Right lobe of liver (tissue), 6 donors: Measurements from ENCODE around the gene NKAIN4. TPM values are rescaled to one million over a fixed set of nuclear protein-coding genes. Genes with fewer than 3 reads are reported as not detected.

Source experiments
- ATAC-seq, 4 donors: fragments of 200-7000 bp; cut with Tn5 transposase; one replicate each; pipeline ENCODE4 v1.9.1; 2020; ENCODE audit warnings: mild to moderate bottlenecking in 4 of 4, moderate library complexity in 4 of 4
- DNase-seq, 3 donors: peaks; one replicate each; pipeline ENCODE4 v3.0.0-alpha.2; 2020
- H3K27ac ChIP-seq, 3 donors: fragments of 200-600 bp; one replicate each; pipeline ENCODE4 v1.8.0; 2022
- H3K27me3 ChIP-seq, 2 donors: fragments of 200-600 bp; one replicate each; pipeline ENCODE4 v1.8.0; 2022
- H3K36me3 ChIP-seq, 4 donors: fragments of 200-600 bp; sonication (generic) in 1 of 4; one replicate each; pipeline versions ENCODE4 v1.5.1 to v1.8.0; 2017 to 2022; ENCODE audit warnings: control low read depth in 1 of 4
- H3K4me1 ChIP-seq, 4 donors: fragments of 200-600 bp; sonication (generic) in 1 of 4; one replicate each; pipeline versions ENCODE4 v1.5.1 to v1.8.0; 2017 to 2022; ENCODE audit warnings: control low read depth in 1 of 4
- H3K4me3 ChIP-seq, 3 donors: fragments of 200-600 bp; one replicate each; pipeline ENCODE4 v1.8.0; 2022
- H3K9me3 ChIP-seq, 4 donors: fragments of 200-600 bp; sonication (generic) in 1 of 4; one replicate each; pipeline versions ENCODE4 v1.5.1 to v1.8.0; 2017 to 2022; ENCODE audit warnings: control low read depth in 1 of 4
- POLR2A ChIP-seq: fragments of 450-650 bp; IDR thresholded peaks from one replicate; pipeline ENCODE4 v1.6.1; 2017; ENCODE audit warnings: antibody characterized with exemption, mild to moderate bottlenecking
- WGBS: methylation state at CpG from one replicate; pipeline ENCODE4 v1.1.6; 2018; ENCODE audit warnings: low coverage, low lambda C conversion rate; ENCODE audit not compliant: insufficient coverage; ENCODE audit errors: missing lambda C conversion rate; 5-methylcytosine and 5-hydroxymethylcytosine counted together
- intact Hi-C, 2 donors: fragments of 100-400 bp; cut with DNase I; formaldehyde crosslinking; loops; one replicate each; pipeline versions ENCODE4 v1.11.2 to v1.14.1; 2022
- total RNA-seq, 6 experiments: library from RNA; depleted of rRNA in 2 of 6; stranded (reverse); fragments of >200 nt in 2 of 6; fragmentation: NEBNext Ultra II Directional in 3 of 6; extraction: Animal tissue kit (Norgen Biotek cat#: 25700) in 3 of 6; gene quantifications; one replicate each; pipeline versions ENCODE4 v1.1.0 to v1.2.4, GENCODE V29; 2016 to 2023
- TF ChIP-seq, protein P1 (sequence below), 4 donors: fragments of 200-600 bp in 3 of 4; fragments of 450-650 bp in 1 of 4; IDR thresholded peaks; one replicate each; pipeline versions ENCODE4 v1.5.1 to v1.8.0; 2016 to 2022; ENCODE audit warnings: antibody characterized with exemption in 4 of 4, mild to moderate bottlenecking in 2 of 4
- donor health status: DM: no; HTN: yes; CAD: no.
- donor health status: DM: no; HTN: no; CAD: no.
- donor health status: DM: no; HTN: no; CAD: no.
- donor health status: DM: no; HTN: yes; CAD: no.
- donor health status: DM: no; HTN: yes; CAD: no.

Gene NKAIN4
- total RNA-seq, 6 experiments from 2014 or later, result not detected

DNA sequence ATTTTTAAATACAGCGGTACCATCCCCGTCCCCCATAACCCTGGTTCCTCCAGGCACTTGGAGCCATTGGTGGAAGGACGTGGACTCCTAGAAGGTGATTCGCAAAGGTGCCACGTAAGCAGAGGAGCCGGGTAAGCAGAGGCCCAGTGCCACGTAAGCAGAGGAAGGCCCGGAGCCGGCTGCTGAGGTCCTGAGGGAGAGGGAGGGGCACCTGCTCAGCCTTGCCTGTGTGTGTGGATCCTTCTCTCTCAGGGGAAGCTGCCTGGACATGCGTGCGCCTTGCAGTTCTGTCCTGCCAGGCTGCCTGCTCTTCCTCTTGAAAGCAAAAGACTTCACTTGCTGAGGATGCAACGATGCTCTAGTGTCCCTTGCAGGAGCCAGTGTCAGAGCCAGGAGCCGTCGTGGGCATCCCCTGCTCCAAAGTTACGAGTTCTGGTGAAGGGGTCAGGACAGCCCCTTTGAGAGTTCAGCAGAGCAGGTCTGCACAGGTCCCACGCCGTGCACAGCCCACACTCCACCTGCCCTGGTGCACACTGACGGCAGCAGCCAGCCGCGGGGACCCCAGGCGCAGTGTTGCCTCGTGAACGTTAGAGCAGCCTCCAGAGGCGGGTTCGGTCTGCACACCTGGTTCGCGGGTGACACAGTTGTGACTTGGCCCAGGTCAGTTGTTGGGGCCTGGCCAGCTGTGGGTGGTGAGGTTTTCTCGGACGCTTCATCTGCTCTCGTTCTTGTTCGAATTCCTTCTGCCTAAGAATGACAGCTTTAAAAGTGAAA, 1.9 kb upstream of the NKAIN4 start:
- ATAC-seq, result no peak
- TF ChIP-seq, protein P1, sequence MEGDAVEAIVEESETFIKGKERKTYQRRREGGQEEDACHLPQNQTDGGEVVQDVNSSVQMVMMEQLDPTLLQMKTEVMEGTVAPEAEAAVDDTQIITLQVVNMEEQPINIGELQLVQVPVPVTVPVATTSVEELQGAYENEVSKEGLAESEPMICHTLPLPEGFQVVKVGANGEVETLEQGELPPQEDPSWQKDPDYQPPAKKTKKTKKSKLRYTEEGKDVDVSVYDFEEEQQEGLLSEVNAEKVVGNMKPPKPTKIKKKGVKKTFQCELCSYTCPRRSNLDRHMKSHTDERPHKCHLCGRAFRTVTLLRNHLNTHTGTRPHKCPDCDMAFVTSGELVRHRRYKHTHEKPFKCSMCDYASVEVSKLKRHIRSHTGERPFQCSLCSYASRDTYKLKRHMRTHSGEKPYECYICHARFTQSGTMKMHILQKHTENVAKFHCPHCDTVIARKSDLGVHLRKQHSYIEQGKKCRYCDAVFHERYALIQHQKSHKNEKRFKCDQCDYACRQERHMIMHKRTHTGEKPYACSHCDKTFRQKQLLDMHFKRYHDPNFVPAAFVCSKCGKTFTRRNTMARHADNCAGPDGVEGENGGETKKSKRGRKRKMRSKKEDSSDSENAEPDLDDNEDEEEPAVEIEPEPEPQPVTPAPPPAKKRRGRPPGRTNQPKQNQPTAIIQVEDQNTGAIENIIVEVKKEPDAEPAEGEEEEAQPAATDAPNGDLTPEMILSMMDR (IDR thresholded peaks at IDR 0.05), result no peak
- no peak for TF ChIP-seq POLR2A
- Histone ChIP-seq H3K9me3 (no peaks in the 10 kb centered on the region), H3K4me3 (no peak overlapping the region), H3K4me1 (no peaks in the 10 kb centered on the region), H3K36me3 (no peaks in the 10 kb centered on the region), H3K27ac (no peak overlapping the region), H3K27me3 (peaks cover 0 to 9% of the 10 kb centered on the region in 2 donors)
- DNase-seq, result no peak
- intact Hi-C loops, result no loop called here
- WGBS, result 44% methylated on average over 10 of the region's 31 CpGs

DNA sequence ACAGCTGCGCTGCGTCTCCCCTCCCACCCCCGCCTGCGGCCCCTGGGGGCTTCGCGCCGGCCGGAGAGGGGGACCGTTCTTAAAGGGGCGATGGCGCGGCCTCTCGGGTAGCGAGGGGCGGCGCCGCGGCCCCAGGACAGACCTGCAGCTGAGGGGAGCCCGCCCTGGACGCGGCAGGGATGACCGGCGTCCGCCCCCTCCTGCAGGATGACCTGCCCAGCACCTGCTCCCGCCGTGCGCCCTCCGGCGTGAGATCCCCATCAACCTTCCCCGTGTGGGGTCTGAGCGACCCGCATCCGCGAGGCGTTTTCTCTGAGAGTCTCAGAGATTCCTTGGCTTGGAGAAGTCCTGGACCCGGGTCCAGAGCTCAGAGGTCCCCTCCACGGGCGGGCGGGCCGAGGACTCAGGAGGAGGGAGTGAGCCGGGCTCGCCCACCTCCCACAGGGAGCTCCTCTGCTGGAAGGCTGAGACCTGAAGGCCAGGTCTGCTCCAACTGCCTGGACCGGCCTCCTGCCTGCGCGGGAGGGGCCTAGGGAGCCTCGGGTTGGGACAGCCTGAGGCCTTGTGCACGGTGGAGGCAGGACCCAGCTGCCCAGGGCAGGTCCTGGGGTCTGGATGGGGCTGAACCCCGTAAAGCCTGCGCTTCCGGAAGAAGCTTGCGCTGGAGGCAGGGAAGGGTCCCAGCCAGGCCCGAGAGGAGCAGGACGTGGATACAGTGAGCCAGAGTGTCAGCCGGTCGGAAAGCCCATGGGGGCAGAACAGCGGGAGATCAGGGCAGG, 532 bp upstream of the NKAIN4 start:
- H3K4me1 ChIP-seq, result no peaks in the 10 kb centered on the region
- H3K4me3 ChIP-seq, result no peak overlapping the region
- H3K36me3 ChIP-seq, result no peaks in the 10 kb centered on the region
- intact Hi-C loops, result no loop called here
- WGBS, result 0% methylated on average over 3 of the region's 56 CpGs
- ATAC-seq, result no peak
- DNase-seq, result no peak
- H3K27ac ChIP-seq, result no peak overlapping the region
- TF ChIP-seq, protein P1 (IDR thresholded peaks at IDR 0.05), result no peak
- TF ChIP-seq POLR2A, result no peak
- H3K27me3 ChIP-seq, result peaks cover 0 to 9% of the 10 kb centered on the region in 2 donors
- no peaks in the 10 kb centered on the region for H3K9me3 ChIP-seq

DNA sequence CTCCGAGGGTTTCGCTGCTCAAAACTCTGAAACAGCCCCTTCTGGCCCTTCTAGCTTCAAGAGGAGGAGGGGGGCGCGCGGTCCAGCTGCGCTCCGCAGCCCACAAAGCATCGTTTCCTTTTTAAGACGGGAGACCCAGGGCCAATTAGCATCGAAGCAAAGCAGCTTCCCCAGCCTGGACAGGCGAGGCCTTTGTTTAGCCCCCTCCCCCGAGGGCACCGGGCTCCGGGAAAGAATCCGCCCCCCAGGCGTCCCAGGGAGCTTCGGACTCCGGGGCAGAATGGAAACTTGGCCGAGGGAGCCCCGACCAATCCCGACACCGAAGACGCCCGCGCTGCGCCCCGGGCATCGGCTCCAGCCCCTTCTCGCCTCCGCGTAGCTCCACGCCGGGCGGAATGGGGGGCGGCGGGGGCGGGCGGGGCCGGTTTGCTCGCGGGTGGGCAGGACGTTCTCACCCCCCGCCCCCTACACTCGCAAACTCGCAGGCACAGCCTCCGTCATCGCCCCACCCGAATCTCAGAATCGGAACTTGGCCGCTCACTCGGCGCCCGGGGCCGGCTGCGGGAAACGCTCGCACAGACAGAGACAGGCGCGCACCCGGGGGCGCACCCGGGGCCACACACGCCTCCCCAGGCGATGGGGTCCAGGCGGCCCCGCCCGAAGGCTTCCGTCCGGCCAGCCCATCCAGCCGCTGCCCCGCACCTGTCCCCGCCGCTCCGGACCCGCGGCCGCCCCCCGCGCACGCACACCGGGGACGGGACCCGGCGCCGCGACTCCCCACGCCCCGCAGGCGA, 628 bp downstream of the NKAIN4 start:
- 0% methylated on average over 15 of the region's 89 CpGs for WGBS
- Histone ChIP-seq H3K4me1 (no peaks in the 10 kb centered on the region), H3K4me3 (no peak overlapping the region), H3K27me3 (peaks cover 0 to 9% of the 10 kb centered on the region in 2 donors), H3K9me3 (no peaks in the 10 kb centered on the region), H3K36me3 (no peaks in the 10 kb centered on the region), H3K27ac (no peak overlapping the region)
- no peak for DNase-seq
- intact Hi-C loops, result no loop called here
- TF ChIP-seq, protein P1 (IDR thresholded peaks at IDR 0.05), result no peak
- TF ChIP-seq POLR2A, result no peak
- ATAC-seq, result no peak

DNA sequence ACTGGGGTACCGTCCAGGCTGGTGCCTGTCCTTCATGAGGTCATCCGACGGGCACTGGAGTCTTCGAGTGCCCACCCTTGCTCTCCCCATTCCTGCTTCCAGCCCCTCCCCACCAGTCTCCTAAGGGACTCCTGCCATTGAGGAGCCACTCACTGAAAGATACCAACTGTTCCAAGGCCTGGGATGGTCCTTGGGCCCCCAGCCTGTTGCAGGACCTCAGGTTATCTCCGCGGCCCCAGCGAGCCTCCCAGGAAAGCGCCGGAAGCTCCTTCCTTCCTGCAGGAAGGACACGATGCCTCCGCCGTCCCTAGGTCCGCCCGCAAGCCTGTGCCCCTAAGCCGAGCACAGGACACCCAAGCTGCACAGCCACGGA, 1.2 kb downstream of the NKAIN4 start:
- DNase-seq (no peak), ATAC-seq (no peak)
- 0% methylated on average over 1 of the region's 16 CpGs for WGBS
- Histone ChIP-seq H3K4me3 (no peak overlapping the region), H3K27me3 (peaks cover 0 to 9% of the 10 kb centered on the region in 2 donors), H3K27ac (no peak overlapping the region), H3K9me3 (no peaks in the 10 kb centered on the region), H3K4me1 (no peaks in the 10 kb centered on the region), H3K36me3 (no peaks in the 10 kb centered on the region)
- TF ChIP-seq POLR2A, result no peak
- TF ChIP-seq, protein P1 (IDR thresholded peaks at IDR 0.05), result no peak
- intact Hi-C loops, result no loop called here
